Measurements from ENCODE around the gene ESRP2.

ESRP2 gene

GRCh38 chr16:68267612-68268405, 31.9 kb upstream of the ESRP2 start (continued):
- TF ChIP-seq ZNF24 (tag by site-specific recombination; IDR thresholded peaks at IDR 0.05), result no peak
- TF ChIP-seq PRDM10 (tag by site-specific recombination; IDR thresholded peaks at IDR 0.05), result peak; percentile 65
- no peak for TF ChIP-seq INSM2 (tag by site-specific recombination; IDR thresholded peaks at IDR 0.05)
- peak; percentile 49 for TF ChIP-seq ZIC2 (tag by site-specific recombination; IDR thresholded peaks at IDR 0.05)
- no peak for TF ChIP-seq ZNF837 (tag by site-specific recombination; IDR thresholded peaks at IDR 0.05)
- TF ChIP-seq ZNF266 (tag by site-specific recombination; IDR thresholded peaks at IDR 0.05; ENCODE audit: low read depth), result no peak
- TF ChIP-seq ZNF660 (tag by site-specific recombination; IDR thresholded peaks at IDR 0.05), result 0 out of 2 replicates have a peak, but pooled peaks have one; percentile 31
- peak; percentile 31; the same call in 1 of the 2 replicates for TF ChIP-seq SP3 (tag by site-specific recombination; IDR thresholded peaks at IDR 0.05)
- no peak for TF ChIP-seq ZNF324 (tag by site-specific recombination; IDR thresholded peaks at IDR 0.05)

GRCh38 chr16:68265078-68265920, 29.4 kb upstream of the ESRP2 start:
- H3K4me1 ChIP-seq (ENCODE audit: control insufficient read depth, insufficient read depth, low read length), result peaks cover 17% of the 10 kb centered on the region
- peaks cover 0 to 2% of the 10 kb centered on the region in 2 experiments; a peak in 2 of 3 replicates for H3K36me3 ChIP-seq (ENCODE audit: control insufficient read depth in 2 of 2, insufficient read depth in 1 of 2, low read length in 2 of 2)
- ChIA-PET POLR2A (interaction anchor here (4.5 kb wide), 1 partner anchor 46 kb away, joined by 40 read pairs; the partner anchor contains the start of genes PRMT7 and SLC7A6OS), CTCF (interaction anchor here (0.6 to 8.2 kb wide), 3 partner anchors 11 to 63 kb away, joined by 3 to 151 read pairs (median 7); no protein-coding TSS in a partner anchor)
- no peaks in the 10 kb centered on the region for H3K9me3 ChIP-seq (ENCODE audit: control insufficient read depth, insufficient read depth, low read depth, low read length)
- peak overlapping the region; percentile 78 for H3K4me3 ChIP-seq (ENCODE audit: low read depth, low read length)
- H3K27ac ChIP-seq (ENCODE audit: extremely low read depth, low read depth, low read length), result peak overlapping the region; percentile 87
- TF ChIP-seq ZSCAN5A (tag by site-specific recombination; IDR thresholded peaks at IDR 0.05) (no peak), MZF1 (tag by site-specific recombination; IDR thresholded peaks at IDR 0.05; ENCODE audit: borderline replicate concordance) (no peak), ZIC2 (tag by site-specific recombination; IDR thresholded peaks at IDR 0.05) (no peak), ZNF501 (tag by site-specific recombination; IDR thresholded peaks at IDR 0.05) (no peak), TCF7L2 (IDR thresholded peaks at IDR 0.05; ENCODE audit: borderline replicate concordance, low read depth, low read length) (peak; percentile 58; the same call in 1 of the 2 replicates), PRDM10 (tag by site-specific recombination; IDR thresholded peaks at IDR 0.05) (peak; percentile 79), ZNF837 (tag by site-specific recombination; IDR thresholded peaks at IDR 0.05) (no peak), ZNF335 (tag by site-specific recombination; conservative IDR thresholded peaks at IDR 0.05) (peak; percentile 77), ZNF449 (tag by site-specific recombination; IDR thresholded peaks at IDR 0.05) (peak; percentile 24; the same call in 1 of the 2 replicates), ZNF202 (tag by site-specific recombination; IDR thresholded peaks at IDR 0.05; ENCODE audit: borderline replicate concordance) (no peak), ZNF48 (tag by site-specific recombination; IDR thresholded peaks at IDR 0.05) (no peak), SP2 (tag by site-specific recombination; IDR thresholded peaks at IDR 0.05) (peak; percentile 58), ZBTB17 (tag by site-specific recombination; IDR thresholded peaks at IDR 0.05) (peak; percentile 57; the same call in 1 of the 2 replicates), ZNF747 (tag by site-specific recombination; IDR thresholded peaks at IDR 0.05) (no peak), ZNF341 (tag by site-specific recombination; IDR thresholded peaks at IDR 0.05; ENCODE audit: low read depth) (peak; percentile 39; the same call in 1 of the 2 replicates)

Measured in HEK293 (cell line).